Measurements from ENCODE around the gene OBSL1.

The OBSL1 gene

GRCh38 chr2:219574484-219575311 is 3.4 kb upstream of the OBSL1 start:
- no peak overlapping the region for H3K4me3 Mint-ChIP-seq

GRCh38 chr2:219573166-219573565 is 1.8 kb upstream of the OBSL1 start:
- Mint-ChIP-seq H3K4me1 (peaks cover 5% of the 10 kb centered on the region), H3K4me3 (no peak overlapping the region), H3K9me3 (no peaks in the 10 kb centered on the region), H3K27me3 (peaks cover 76% of the 10 kb centered on the region), H3K27ac (no peak overlapping the region)
- no peak for ATAC-seq
- no peak for DNase-seq

More at GRCh38 chr2:219574484-219575311, 3.4 kb upstream of the OBSL1 start:
- Mint-ChIP-seq H3K4me1 (peaks cover 5% of the 10 kb centered on the region), H3K9me3 (no peaks in the 10 kb centered on the region), H3K27ac (no peak overlapping the region), H3K27me3 (peaks cover 61% of the 10 kb centered on the region)
- ATAC-seq (peak; percentile 13), DNase-seq (no peak)

GRCh38 chr2:219572237-219573001 is 1.1 kb upstream of the OBSL1 start, which contains the start of gene INHA:
TSS of gene INHA (plus strand) at chr2:219572310. CDS start at chr2:219572375, 65 bp downstream.
- no peak for DNase-seq
- no peaks in the 10 kb centered on the region for H3K9me3 Mint-ChIP-seq
- ATAC-seq, result peak; percentile 10
- H3K27me3 Mint-ChIP-seq, result peaks cover 81% of the 10 kb centered on the region
- H3K4me3 Mint-ChIP-seq, result peak within 1 kb of the TSS in 1 of 2 donors; percentile 30
- H3K27ac Mint-ChIP-seq, result no peak within 1 kb of the TSS
- peaks cover 5% of the 10 kb centered on the region for H3K4me1 Mint-ChIP-seq

DNA sequence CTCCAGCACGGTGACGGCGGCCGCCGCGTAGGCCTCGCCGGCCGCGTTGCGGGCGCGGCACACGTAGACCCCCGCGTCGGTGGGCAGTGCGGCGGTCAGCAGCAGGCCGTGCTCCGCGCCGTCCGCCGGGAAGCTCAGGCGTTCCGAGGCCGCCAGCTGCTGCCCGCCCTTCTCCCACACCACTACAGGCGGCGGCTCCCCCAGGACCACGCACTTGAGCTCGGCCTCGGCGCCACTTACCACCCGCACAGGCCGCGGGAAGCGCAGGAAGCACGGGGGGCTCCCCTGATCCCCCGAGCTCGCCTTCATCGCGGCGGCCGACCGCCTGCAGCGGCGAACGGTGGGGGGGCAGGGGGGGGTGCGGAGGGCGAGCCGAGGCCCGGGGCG is 422 bp downstream of the OBSL1 start:
- Mint-ChIP-seq H3K27ac (no peak overlapping the region), H3K4me1 (peaks cover 5% of the 10 kb centered on the region), H3K27me3 (peaks cover 82% of the 10 kb centered on the region), H3K4me3 (peak overlapping the region; percentile 49 to 52), H3K9me3 (no peaks in the 10 kb centered on the region)
- no peak for DNase-seq
- ATAC-seq, result peak; percentile 22

DNA sequence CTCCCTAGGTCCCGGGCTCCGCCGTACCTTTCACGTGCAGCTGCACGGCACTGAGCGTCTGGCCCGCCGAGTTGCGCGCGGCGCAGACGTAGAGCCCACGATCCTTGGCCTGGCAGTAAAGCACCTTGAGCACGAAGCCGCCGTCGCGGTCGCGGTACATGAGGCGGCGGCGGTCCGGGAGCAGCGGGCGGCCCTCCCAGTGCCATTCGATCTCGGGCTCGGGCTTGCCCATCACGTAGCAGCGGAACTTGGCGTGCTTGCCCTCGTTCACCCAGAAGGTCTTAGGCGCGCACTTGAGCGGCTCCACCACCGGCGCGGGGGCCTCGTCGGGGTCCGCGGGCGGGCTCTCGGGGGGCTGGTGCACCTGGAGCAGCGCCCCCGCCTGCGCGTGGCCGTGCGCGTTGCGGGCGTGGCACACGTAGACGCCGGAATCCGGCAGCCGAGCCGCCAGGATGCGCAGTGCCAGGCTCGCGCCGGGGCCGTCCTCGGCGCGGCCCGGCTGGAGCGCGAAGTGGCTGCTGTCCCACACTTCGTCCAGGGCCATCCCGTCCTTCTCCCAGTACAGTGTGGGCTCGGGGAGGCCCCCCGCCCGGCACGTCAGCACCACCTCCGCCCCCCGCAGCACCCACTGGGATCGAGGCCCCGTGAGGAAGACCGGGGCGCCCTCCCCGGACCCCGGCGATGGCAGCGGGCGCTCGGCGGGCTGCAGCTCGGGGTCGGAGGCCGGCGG is 980 bp downstream of the OBSL1 start:
- peak overlapping the region; percentile 53 to 72 for H3K4me3 Mint-ChIP-seq
- peaks cover 78% of the 10 kb centered on the region for H3K27me3 Mint-ChIP-seq
- ATAC-seq (peak; percentile 43), DNase-seq (no peak)
- no peaks in the 10 kb centered on the region for H3K9me3 Mint-ChIP-seq
- peaks cover 5% of the 10 kb centered on the region for H3K4me1 Mint-ChIP-seq
- no peak overlapping the region for H3K27ac Mint-ChIP-seq

DNA sequence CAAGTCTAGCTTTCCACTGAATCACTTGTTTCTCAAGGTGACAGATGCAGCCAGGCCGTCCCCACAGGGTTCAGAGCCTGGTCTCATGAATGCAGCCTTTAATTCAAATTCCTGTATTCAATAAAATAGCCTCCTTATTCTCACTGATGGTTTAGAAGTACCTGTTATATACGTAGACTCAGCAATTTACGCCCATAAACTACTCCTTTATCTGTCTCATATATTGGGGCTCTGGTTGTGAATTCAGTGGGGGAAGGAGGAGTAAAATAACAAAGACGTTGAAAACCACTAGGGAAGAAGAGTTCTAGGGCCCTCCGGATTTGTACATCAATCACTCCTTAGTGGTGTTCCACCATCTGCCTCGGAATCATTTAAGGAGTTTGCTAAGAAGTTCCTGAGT is 1.7 kb downstream of the OBSL1 start:
- Mint-ChIP-seq H3K27ac (no peak overlapping the region), H3K9me3 (no peaks in the 10 kb centered on the region), H3K27me3 (peaks cover 72% of the 10 kb centered on the region), H3K4me1 (peaks cover 5% of the 10 kb centered on the region), H3K4me3 (peak overlapping the region; percentile 8 to 72)
- ATAC-seq, result no peak
- no peak for DNase-seq

- DNase-seq, result no peak
- Mint-ChIP-seq H3K27me3 (peaks cover 77% of the 10 kb centered on the region), H3K4me1 (peaks cover 5% of the 10 kb centered on the region), H3K4me3 (no peak overlapping the region), H3K9me3 (no peaks in the 10 kb centered on the region), H3K27ac (no peak overlapping the region)
- no peak for ATAC-seq
Observed at GRCh38 chr2:219569041-219569440, 2.3 kb downstream of the OBSL1 start.

DNA sequence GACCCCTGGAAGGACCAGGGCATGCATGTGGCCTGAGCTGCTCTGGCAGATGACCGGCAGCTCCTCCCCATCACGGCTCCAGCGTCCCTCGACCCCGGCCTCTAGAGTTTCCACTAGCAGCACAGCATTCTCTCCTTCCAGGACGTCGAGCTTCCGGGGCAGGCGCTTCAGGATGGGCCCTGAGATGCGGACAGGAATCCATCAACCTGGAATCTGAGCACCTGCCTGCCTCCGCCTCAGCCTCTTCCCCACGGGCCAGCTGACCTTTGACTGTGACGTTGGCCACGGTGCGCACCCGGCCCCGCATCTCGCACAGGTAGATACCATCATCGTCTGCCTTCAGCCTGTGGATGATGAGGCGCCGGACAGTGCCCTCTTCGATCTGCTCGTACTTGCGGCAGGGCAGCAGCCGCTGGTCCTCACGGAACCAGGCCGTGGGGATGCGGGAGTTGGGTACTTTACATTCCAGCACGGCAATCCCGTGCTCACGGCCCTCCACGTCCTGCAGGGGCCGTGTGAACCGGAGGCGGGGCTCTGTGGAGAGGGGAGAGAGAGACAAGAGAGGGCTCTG is 3.5 kb downstream of the OBSL1 start:
- ATAC-seq (no peak), DNase-seq (no peak)
- peaks cover 68% of the 10 kb centered on the region for H3K27me3 Mint-ChIP-seq
- H3K4me3 Mint-ChIP-seq, result no peak overlapping the region
- H3K9me3 Mint-ChIP-seq, result no peaks in the 10 kb centered on the region
- no peak overlapping the region for H3K27ac Mint-ChIP-seq
- H3K4me1 Mint-ChIP-seq, result peaks cover 5% of the 10 kb centered on the region

DNA sequence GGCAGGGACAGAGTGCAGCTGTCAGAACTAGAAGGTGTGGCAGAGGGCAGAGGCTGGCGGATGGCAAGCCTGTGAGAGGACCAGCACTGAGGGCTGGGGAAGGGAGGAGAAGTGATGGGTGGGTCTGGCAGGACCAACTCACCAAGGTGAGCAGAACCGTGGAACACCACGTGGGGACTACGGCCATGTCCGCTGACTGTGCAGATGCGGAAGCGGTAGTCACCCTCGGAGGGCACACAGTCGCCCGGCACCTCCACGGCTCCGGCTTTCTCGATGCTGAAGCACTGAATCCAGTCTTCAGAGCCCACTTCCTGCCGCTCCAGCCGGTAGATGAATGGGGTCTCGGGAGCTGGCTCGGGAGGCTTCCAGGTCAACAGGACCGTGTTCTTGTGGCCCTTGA is 4.2 kb downstream of the OBSL1 start:
- Mint-ChIP-seq H3K27me3 (peaks cover 61% of the 10 kb centered on the region), H3K4me3 (no peak overlapping the region), H3K9me3 (no peaks in the 10 kb centered on the region), H3K27ac (no peak overlapping the region), H3K4me1 (peaks cover 5% of the 10 kb centered on the region)
- ATAC-seq, result no peak
- DNase-seq, result no peak

- Mint-ChIP-seq H3K27me3 (peaks cover 56% of the 10 kb centered on the region), H3K9me3 (no peaks in the 10 kb centered on the region), H3K27ac (no peak overlapping the region), H3K4me3 (no peak overlapping the region), H3K4me1 (peaks cover 5% of the 10 kb centered on the region)
- ATAC-seq (no peak), DNase-seq (no peak)
Observed at GRCh38 chr2:219566640-219567039, 4.7 kb downstream of the OBSL1 start.

DNA sequence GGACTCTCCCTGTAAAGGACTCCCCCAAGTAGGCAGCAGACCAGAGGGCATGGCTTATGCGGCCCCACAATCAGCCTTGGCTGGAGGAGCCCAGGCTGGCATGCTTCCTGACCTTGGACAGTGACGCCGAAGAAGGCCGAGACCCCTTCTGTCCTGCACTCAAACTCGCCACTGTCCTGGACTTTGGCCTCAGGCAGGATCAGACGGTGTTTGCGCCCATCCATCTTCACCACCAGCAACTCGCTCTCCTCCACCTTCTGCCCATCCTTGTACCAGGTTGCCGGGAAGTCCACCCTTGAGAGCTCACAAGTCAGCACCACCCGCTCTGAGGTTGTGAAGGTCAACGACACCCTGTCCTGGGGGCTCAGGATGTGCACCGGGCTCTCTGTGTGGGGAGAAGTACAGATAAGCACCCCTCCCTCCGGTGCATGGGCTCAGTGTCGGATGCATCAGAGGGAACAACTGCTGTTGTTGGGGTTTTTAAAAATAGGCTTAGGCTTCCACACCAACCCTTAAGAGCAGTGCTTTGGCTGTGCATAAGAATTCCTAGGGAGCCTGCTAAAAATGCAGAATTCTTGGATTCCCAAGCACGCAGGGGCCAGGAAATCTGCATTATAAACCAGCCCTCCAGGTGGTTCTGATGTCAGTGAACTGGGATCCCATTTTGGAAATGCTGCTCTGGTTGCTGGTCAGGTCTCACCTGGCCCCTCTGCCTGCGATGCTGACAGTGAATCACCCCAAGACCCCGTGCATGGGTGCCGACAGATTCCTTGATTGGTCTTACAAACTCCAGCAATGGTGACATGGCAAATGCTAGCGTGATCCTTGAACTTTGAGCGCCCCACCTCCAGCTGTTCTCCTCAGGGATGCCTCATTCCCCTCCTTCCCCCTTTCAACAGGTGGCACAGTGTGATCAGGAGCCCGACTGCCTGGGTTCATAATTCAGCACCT is 5.9 kb downstream of the OBSL1 start:
- no peak overlapping the region for H3K27ac Mint-ChIP-seq
- H3K27me3 Mint-ChIP-seq, result peaks cover 52% of the 10 kb centered on the region
- ATAC-seq (no peak), DNase-seq (no peak)
- H3K4me3 Mint-ChIP-seq, result no peak overlapping the region
- H3K4me1 Mint-ChIP-seq, result peaks cover 5% of the 10 kb centered on the region
- no peaks in the 10 kb centered on the region for H3K9me3 Mint-ChIP-seq

GRCh38 chr2:219563271-219563928 is 7.9 kb downstream of the OBSL1 start:
- peak; percentile 6 for ATAC-seq
- Mint-ChIP-seq H3K27me3 (peaks cover 40% of the 10 kb centered on the region), H3K27ac (no peak overlapping the region), H3K9me3 (no peaks in the 10 kb centered on the region), H3K4me1 (no peaks in the 10 kb centered on the region), H3K4me3 (no peak overlapping the region)
- no peak for DNase-seq

- Mint-ChIP-seq H3K4me3 (no peak overlapping the region), H3K9me3 (no peaks in the 10 kb centered on the region), H3K4me1 (no peaks in the 10 kb centered on the region), H3K27me3 (peaks cover 30% of the 10 kb centered on the region), H3K27ac (no peak overlapping the region)
- no peak for DNase-seq
- ATAC-seq, result no peak
Observed at GRCh38 chr2:219562049-219563020, 9.0 kb downstream of the OBSL1 start.
